GM12874 (cell line): ENCODE measurements around the gene FHIT.

Source experiments
- CTCF ChIP-seq: IDR thresholded peaks from 2 replicates; pipeline ENCODE4 v1.5.1; 2011; ENCODE audit warnings: low read depth, mild to moderate bottlenecking, control low read depth, low read length, moderate library complexity; ENCODE audit not compliant: insufficient read depth

FHIT gene

GRCh38 chr3:60730371-60730770 lies 520.9 kb downstream of the FHIT start:
- TF ChIP-seq CTCF, result no peak

DNA sequence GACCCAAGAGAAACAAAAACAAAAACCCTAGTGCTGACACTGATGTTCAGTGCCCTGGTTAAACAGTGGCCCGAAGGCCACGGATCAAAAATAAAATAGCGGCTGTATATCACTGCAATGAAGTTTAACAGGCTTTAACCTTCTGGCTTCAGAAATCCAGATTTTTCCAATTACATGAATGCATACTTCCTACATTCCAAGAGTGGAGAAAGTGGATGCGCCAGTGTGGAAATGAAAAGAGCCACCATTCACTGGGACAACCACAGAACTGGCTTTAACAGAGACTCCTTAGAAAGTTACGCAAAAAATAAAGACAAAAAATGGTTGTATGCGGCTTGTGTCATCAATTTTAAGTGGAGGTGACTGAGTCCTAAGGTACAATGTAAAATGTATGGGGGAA lies 522.2 kb downstream of the FHIT start:
- no peak for TF ChIP-seq CTCF

DNA sequence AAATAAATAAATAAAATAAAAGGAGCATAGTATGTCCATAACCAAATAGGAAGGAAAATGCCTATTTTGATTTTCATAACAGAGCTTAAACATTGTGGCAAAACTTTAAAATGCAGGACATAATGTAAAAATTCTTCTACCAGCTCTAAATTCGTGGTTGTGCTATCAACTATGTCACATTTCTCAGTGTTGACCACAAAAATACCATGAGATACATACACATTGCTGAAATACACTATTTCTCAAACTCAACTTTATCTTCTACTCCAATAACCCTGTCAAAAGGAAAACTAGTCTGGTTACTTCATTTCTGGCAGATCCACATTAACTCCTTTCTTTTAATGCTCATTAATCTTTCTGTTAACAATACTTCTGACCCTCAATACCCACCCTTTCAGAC lies 523.2 kb downstream of the FHIT start:
- no peak for TF ChIP-seq CTCF

DNA sequence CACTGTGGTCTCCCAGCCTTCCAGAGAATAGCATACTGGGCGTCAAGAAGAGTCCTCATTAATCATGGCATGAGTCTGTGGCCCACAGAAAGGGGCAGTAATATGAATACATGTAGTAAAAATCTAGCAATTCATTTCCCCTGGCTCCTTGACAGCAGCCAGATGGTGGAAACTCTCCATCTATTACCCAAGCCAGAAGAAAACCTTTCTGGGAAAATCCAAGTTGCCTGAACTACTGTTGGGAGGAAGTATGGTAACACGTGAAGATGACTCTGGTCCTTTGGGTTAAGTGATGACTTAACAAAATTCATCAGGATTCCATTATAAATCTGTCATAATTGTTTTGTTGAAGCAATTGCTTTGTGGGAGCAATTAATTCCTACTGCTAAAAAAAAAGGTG lies 530.5 kb downstream of the FHIT start:
- TF ChIP-seq CTCF, result no peak

DNA sequence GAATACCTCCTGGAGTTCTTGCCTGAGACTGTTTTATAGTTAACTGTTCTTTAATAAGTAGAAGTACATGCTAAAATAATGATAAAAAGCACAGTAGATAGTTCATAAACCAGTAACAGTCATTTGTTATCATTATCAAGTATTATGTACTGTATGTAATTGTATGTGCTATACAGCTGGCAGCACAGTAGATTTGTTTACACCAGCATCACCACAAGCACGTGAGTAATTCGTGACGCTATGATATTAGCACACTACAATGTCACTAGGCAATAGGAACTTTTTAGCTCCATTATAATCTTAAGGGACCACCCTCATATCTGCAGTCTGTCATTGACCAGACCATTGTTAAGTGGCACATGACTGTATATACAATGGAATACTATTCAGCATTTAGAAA lies 534.7 kb downstream of the FHIT start:
- no peak for TF ChIP-seq CTCF

DNA sequence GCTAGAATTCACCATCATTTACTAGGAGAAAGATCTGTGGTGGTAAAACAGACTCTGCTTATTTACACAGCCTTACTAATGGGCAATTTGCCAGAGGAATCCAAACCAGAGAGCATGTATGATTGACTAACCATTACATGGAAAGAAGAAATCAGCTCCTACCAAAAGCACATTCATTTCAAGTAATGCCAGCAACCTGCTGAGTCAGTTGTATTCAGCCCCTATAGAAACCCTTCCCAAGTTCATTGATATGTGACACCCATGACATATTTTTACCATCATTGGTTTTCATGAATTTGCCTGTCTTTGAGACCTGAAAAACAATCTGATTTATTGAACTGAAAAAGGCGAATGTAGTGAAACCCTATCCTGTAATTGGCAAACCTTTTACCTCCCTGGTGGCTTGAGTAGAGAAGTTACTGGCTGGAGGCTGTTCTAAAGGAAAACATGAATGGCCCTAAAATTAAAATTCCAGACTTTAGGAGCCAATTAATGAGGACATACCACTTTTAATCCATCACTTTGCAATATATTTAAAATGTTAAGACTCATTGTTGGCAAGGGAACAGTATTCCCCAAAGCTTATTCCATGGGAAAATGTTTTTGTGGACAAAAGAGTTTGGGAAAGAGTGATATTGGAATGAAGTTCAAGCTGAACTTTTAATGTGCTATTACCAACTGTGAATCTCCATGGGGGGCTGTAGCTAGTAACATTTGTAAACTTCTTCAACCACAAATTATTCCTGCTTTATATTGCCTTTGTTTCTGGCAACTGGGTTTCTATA lies 542.9 kb downstream of the FHIT start:
- no peak for TF ChIP-seq CTCF

- TF ChIP-seq CTCF, result no peak
Measured at GRCh38 chr3:60707452-60708020, 543.7 kb downstream of the FHIT start.
